Stimulated activated CD4-positive, alpha-beta T cell treated with anti-CD3 and anti-CD28 coated beads, Interleukin-12 subunit alpha, Interleukin-12 subunit beta, amount 100 ng/mL, for 48 hours (primary cell): ENCODE data around the gene DZIP1.
A peak's percentile ranks its signal among the peaks of the same experiment; 100 is the strongest.
"Not testable (repeated sequence)": the region's sequence is repeated elsewhere in the genome, so short reads cannot be mapped to it uniquely, and the experiment has no call there.

Source experiments
- DNase-seq, 3 donors: peaks; one replicate each; pipeline ENCODE4 v3.0.0-alpha.2; 2020; ENCODE audit warnings: low read depth in 2 of 3, low spot score in 1 of 3

Gene DZIP1, protein sequence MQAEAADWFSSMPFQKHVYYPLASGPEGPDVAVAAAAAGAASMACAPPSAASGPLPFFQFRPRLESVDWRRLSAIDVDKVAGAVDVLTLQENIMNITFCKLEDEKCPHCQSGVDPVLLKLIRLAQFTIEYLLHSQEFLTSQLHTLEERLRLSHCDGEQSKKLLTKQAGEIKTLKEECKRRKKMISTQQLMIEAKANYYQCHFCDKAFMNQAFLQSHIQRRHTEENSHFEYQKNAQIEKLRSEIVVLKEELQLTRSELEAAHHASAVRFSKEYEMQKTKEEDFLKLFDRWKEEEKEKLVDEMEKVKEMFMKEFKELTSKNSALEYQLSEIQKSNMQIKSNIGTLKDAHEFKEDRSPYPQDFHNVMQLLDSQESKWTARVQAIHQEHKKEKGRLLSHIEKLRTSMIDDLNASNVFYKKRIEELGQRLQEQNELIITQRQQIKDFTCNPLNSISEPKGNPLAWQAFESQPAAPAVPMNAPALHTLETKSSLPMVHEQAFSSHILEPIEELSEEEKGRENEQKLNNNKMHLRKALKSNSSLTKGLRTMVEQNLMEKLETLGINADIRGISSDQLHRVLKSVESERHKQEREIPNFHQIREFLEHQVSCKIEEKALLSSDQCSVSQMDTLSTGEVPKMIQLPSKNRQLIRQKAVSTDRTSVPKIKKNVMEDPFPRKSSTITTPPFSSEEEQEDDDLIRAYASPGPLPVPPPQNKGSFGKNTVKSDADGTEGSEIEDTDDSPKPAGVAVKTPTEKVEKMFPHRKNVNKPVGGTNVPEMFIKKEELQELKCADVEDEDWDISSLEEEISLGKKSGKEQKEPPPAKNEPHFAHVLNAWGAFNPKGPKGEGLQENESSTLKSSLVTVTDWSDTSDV

DNA sequence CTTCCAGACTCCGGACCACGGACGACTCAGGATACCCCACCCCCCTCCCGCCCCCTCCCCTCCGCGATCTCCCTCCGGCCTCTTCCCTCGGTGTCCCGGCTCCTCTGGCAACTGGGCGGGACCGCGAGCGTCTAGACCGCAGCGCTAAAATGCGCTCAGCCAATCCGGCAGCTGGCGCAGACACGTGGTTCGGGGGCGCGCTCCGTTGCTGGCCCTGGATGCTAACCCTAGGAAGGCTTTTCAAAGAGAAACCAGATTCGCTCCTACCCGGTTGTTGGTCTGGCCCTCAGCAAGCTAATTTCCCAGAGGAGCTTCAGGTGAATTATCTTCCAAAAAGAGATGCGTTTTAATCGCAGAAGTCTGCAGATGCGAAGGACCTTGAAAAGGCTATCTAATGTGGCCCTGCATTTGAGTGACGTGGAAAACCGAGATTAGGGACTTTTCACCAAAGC, at the start of gene DZIP1:
DZIP1 (minus strand) TSS at position 106 of the 452 bp plus-strand sequence. CDS start 2,677 bp downstream, outside the sequence.
- peak in 2 of 3 donors; percentile 11 to 13 for DNase-seq

- not testable (repeated sequence) for DNase-seq
Observed at GRCh38 chr13:95690986-95691385, 46.5 kb upstream of the DZIP1 start.

GRCh38 chr13:95689582-95689926, 45.0 kb upstream of the DZIP1 start:
- no peak for DNase-seq

- DNase-seq = not testable (repeated sequence)
Observed at GRCh38 chr13:95684960-95685359, 40.5 kb upstream of the DZIP1 start.

GRCh38 chr13:95684418-95684817, 39.9 kb upstream of the DZIP1 start:
- no peak for DNase-seq

- DNase-seq = no peak
Observed at GRCh38 chr13:95679722-95680121, 35.2 kb upstream of the DZIP1 start.

DNA sequence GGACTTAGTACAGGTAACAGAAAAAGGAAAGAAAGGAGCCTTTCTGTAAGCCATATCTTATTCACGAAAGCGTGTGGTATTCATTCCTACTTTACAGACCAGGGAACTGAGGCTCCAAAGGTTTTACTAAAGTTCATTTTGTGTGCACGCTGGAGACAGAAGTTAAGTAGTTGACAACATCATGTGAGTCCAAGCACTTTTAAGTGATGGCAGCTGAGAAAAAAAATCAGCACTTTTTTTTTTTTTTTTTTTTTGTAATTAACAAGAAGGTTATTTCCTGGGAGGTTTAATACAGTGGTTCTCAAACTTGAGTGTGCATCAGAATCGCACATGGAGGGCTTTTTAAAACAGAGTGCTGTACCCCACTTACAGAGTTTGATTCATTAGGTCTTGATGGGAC, 34.5 kb upstream of the DZIP1 start:
- no peak for DNase-seq

- peak in 1 of 3 donors; percentile 11 for DNase-seq
Observed at GRCh38 chr13:95677564-95678266, 33.2 kb upstream of the DZIP1 start.

GRCh38 chr13:95676762-95677563, 32.5 kb upstream of the DZIP1 start, which contains the start of gene DNAJC3:
DNAJC3 (plus strand) TSS chr13:95677139; CDS start chr13:95677256, 117 bp downstream.
- peak; percentile 91 to 96 (median 95) for DNase-seq

DNA sequence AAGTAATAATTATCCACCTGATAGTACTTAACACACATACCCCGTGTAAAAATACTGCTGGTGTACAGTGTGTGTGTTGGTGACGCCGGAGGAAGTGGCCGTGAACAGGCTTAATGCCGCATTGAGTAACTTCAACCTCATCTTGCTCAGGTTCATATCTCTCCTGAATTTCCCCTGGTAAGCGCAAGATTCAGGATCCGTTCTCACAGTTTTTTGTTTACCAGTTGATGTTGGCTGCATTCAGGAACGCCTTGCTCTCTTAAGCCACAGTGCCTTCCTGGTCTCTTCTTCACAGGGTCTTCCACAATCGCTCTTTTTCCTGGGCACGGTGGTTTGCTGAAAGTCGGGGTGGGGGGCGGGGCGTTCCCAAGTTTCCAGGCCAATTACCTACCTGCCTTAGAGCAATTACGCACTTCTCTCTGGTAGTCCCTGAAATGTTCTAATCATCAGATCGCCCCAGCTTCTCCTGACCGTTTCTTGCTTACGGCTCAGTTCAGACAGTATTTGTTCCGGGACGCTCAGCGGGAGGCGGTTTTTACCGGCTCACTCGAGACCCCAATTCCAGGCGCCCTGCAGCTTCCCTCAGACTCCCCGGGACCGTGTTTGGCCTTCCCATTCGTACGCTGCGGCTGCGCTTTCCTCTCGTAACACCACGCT, 31.7 kb upstream of the DZIP1 start:
- no peak for DNase-seq

- no peak for DNase-seq
Observed at GRCh38 chr13:95671597-95671996, 27.1 kb upstream of the DZIP1 start.

DNA sequence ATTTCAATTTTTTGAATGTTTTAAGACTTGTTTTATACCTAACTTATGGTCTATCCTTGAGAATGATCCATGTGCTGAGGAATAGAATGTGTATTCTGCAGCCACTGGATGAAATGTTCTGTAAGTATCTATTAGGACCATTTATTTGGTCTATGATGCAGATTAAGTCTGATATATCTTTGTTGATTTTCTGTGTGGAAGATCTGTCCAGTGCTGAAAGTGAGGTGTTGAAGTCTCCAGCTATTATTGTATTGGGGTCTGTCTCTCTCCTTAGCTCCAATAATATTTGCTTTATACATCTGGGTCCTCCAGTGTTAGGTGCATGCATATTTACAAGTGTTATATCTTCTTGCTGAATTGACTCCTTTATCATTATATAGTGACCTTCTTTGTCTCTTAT, 22.7 kb upstream of the DZIP1 start:
- DNase-seq = not testable (repeated sequence)

GRCh38 chr13:95660981-95661581, 16.6 kb upstream of the DZIP1 start:
- no peak for DNase-seq

DNA sequence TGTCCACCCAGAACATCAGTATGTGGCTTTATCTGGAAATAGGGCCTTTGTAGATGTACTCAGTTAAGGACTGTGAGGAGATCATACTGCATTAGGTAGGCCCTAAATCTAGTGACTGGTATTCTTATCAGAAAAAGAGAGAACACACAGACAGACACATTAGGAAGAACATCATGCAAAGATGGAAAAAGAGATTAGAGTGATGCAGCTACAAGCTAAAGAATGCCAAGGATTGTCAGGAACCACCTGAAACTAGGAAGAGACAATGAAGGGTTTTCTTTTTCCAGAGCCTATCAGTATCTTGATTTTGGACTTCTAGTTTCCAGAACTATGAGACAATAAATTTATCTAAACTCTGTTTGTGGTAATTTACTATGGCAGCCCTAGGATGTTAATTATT, 15.0 kb upstream of the DZIP1 start:
- DNase-seq = no peak

DNA sequence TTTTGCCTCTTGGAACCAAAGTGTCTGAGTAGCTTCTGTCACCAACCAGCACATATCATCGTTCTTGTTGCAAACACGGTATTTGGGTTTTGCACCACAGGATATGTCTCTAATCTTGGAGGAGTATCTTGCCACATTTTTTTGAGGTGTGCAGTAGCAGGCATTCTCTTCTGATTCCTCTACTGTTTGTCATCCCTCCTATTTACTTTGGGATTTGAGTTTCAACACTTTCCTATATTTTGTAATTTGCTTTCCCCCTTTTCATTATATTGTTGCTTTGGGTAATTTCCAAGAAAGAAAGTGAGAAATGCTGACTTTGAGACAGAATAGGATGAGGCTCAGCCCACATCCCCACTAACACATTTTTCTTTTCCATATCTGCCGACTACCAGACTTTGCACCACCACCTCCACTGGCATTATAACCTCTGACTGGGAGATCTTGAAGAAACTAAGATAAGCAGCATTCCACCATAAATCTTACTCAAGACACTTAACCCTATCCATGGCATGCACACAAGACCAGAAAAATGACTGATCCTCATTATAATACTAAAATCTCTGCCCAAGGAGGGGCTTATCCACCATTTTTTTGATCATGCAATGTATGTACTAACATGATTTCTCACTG, 12.0 kb upstream of the DZIP1 start:
- no peak for DNase-seq

- no peak for DNase-seq
Observed at GRCh38 chr13:95652821-95653220, 8.3 kb upstream of the DZIP1 start.

- no peak for DNase-seq
Observed at GRCh38 chr13:95652244-95652764, 7.8 kb upstream of the DZIP1 start.

- DNase-seq = no peak
Observed at GRCh38 chr13:95650696-95651095, 6.2 kb upstream of the DZIP1 start.

- no peak for DNase-seq
Observed at GRCh38 chr13:95647321-95647720, 2.8 kb upstream of the DZIP1 start.
